ENCODE results near the gene REN. TPM values are rescaled to one million over a fixed set of nuclear protein-coding genes. Genes with fewer than 3 reads are reported as not detected.

REN gene
- total RNA-seq, 2 experiments from 2014 or later: not detected

- Mint-ChIP-seq H3K36me3 (ENCODE audit: low read depth) (no peaks in the 10 kb centered on the region), H3K4me1 (no peaks in the 10 kb centered on the region), H3K27ac (no peak overlapping the region)
Observed at GRCh38 chr1:204181116-204181515, 15.0 kb upstream of the REN start.

GRCh38 chr1:204180133-204180532, 14.0 kb upstream of the REN start:
- no peak overlapping the region for H3K4me3 Mint-ChIP-seq
- ChIA-PET CTCF (no interaction called here), POLR2A (interaction anchor here (0.6 kb wide), 1 partner anchor 408 kb away, joined by 3 read pairs; no protein-coding TSS in a partner anchor)
- H3K27me3 Mint-ChIP-seq: peaks cover 3% of the 10 kb centered on the region
- no peaks in the 10 kb centered on the region for H3K36me3 Mint-ChIP-seq (ENCODE audit: low read depth)
- H3K9me3 Mint-ChIP-seq: no peaks in the 10 kb centered on the region
- H3K27ac Mint-ChIP-seq: no peak overlapping the region
- no peak for DNase-seq
- no peaks in the 10 kb centered on the region for H3K4me1 Mint-ChIP-seq

More at GRCh38 chr1:204181116-204181515, 15.0 kb upstream of the REN start:
- no peak for DNase-seq
- ChIA-PET CTCF (no interaction called here), POLR2A (no interaction called here)
- H3K9me3 Mint-ChIP-seq: no peaks in the 10 kb centered on the region
- H3K4me3 Mint-ChIP-seq: no peak overlapping the region
- peaks cover 3% of the 10 kb centered on the region for H3K27me3 Mint-ChIP-seq

GRCh38 chr1:204178487-204179281, 12.5 kb upstream of the REN start:
- H3K36me3 Mint-ChIP-seq (ENCODE audit: low read depth): no peaks in the 10 kb centered on the region
- no peak for DNase-seq
- H3K4me3 Mint-ChIP-seq: no peak overlapping the region
- CTCF ChIA-PET: no interaction called here
- H3K27me3 Mint-ChIP-seq: peaks cover 3% of the 10 kb centered on the region
- no peaks in the 10 kb centered on the region for H3K4me1 Mint-ChIP-seq
- POLR2A ChIA-PET: no interaction called here
- H3K27ac Mint-ChIP-seq: no peak overlapping the region
- H3K9me3 Mint-ChIP-seq: peaks cover 2% of the 10 kb centered on the region

GRCh38 chr1:204177133-204177532, 11.0 kb upstream of the REN start:
- DNase-seq: no peak
- POLR2A ChIA-PET: no interaction called here
- H3K36me3 Mint-ChIP-seq (ENCODE audit: low read depth): no peaks in the 10 kb centered on the region
- H3K27ac Mint-ChIP-seq: no peak overlapping the region
- peaks cover 3% of the 10 kb centered on the region for H3K27me3 Mint-ChIP-seq
- H3K4me3 Mint-ChIP-seq: no peak overlapping the region
- no peaks in the 10 kb centered on the region for H3K4me1 Mint-ChIP-seq
- peaks cover 5% of the 10 kb centered on the region for H3K9me3 Mint-ChIP-seq
- CTCF ChIA-PET: no interaction called here

GRCh38 chr1:204176049-204176448, 9.9 kb upstream of the REN start:
- no peaks in the 10 kb centered on the region for H3K36me3 Mint-ChIP-seq (ENCODE audit: low read depth)
- H3K27ac Mint-ChIP-seq: no peak overlapping the region
- ChIA-PET POLR2A (interaction anchor here (0.7 kb wide), 1 partner anchor 61 kb away, joined by 3 read pairs; no protein-coding TSS in a partner anchor), CTCF (no interaction called here)
- H3K9me3 Mint-ChIP-seq: peaks cover 12% of the 10 kb centered on the region
- no peak overlapping the region for H3K4me3 Mint-ChIP-seq
- H3K27me3 Mint-ChIP-seq: peaks cover 4% of the 10 kb centered on the region
- no peaks in the 10 kb centered on the region for H3K4me1 Mint-ChIP-seq
- no peak for DNase-seq

GRCh38 chr1:204174958-204175357, 8.8 kb upstream of the REN start:
- Mint-ChIP-seq H3K27ac (no peak overlapping the region), H3K9me3 (peaks cover 22% of the 10 kb centered on the region), H3K4me1 (no peaks in the 10 kb centered on the region), H3K27me3 (peaks cover 3% of the 10 kb centered on the region), H3K4me3 (no peak overlapping the region), H3K36me3 (ENCODE audit: low read depth) (no peaks in the 10 kb centered on the region)
- no peak for DNase-seq
- ChIA-PET CTCF (interaction anchor here (1.0 kb wide), 1 partner anchor 32 kb away, joined by 3 read pairs; no protein-coding TSS in a partner anchor), POLR2A (no interaction called here)

- Mint-ChIP-seq H3K36me3 (ENCODE audit: low read depth) (no peaks in the 10 kb centered on the region), H3K9me3 (peaks cover 36% of the 10 kb centered on the region), H3K27ac (no peak overlapping the region), H3K4me1 (no peaks in the 10 kb centered on the region), H3K27me3 (peaks cover 1% of the 10 kb centered on the region), H3K4me3 (no peak overlapping the region)
- ChIA-PET POLR2A (no interaction called here), CTCF (no interaction called here)
- DNase-seq: no peak
Observed at GRCh38 chr1:204172404-204173029, 6.4 kb upstream of the REN start.

- ChIA-PET CTCF (interaction anchor here (0.6 kb wide), 1 partner anchor 9 kb away, joined by 3 read pairs; no protein-coding TSS in a partner anchor), POLR2A (no interaction called here)
- peaks cover 1% of the 10 kb centered on the region for H3K27me3 Mint-ChIP-seq
- no peaks in the 10 kb centered on the region for H3K4me1 Mint-ChIP-seq
- peaks cover 38% of the 10 kb centered on the region for H3K9me3 Mint-ChIP-seq
- DNase-seq: no peak
- H3K4me3 Mint-ChIP-seq: no peak overlapping the region
- H3K27ac Mint-ChIP-seq: no peak overlapping the region
- no peaks in the 10 kb centered on the region for H3K36me3 Mint-ChIP-seq (ENCODE audit: low read depth)
Observed at GRCh38 chr1:204171751-204172178, 5.6 kb upstream of the REN start.

GRCh38 chr1:204170494-204171155, 4.5 kb upstream of the REN start:
- H3K4me1 Mint-ChIP-seq: no peaks in the 10 kb centered on the region
- POLR2A ChIA-PET: no interaction called here
- CTCF ChIA-PET: no interaction called here
- H3K27me3 Mint-ChIP-seq: peaks cover 1% of the 10 kb centered on the region
- peaks cover 38% of the 10 kb centered on the region for H3K9me3 Mint-ChIP-seq
- H3K4me3 Mint-ChIP-seq: no peak overlapping the region
- H3K36me3 Mint-ChIP-seq (ENCODE audit: low read depth): no peaks in the 10 kb centered on the region
- H3K27ac Mint-ChIP-seq: no peak overlapping the region
- no peak for DNase-seq

- no peaks in the 10 kb centered on the region for H3K4me1 Mint-ChIP-seq
- no peak for DNase-seq
- H3K27ac Mint-ChIP-seq: no peak overlapping the region
- H3K36me3 Mint-ChIP-seq (ENCODE audit: low read depth): no peaks in the 10 kb centered on the region
- H3K27me3 Mint-ChIP-seq: peaks cover 1% of the 10 kb centered on the region
- H3K4me3 Mint-ChIP-seq: no peak overlapping the region
- ChIA-PET POLR2A (no interaction called here), CTCF (no interaction called here)
- H3K9me3 Mint-ChIP-seq: peaks cover 38% of the 10 kb centered on the region
Observed at GRCh38 chr1:204169858-204170257, 3.7 kb upstream of the REN start.

GRCh38 chr1:204167730-204168129, 1.6 kb upstream of the REN start:
- DNase-seq: no peak
- Mint-ChIP-seq H3K9me3 (peaks cover 35% of the 10 kb centered on the region), H3K27ac (no peak overlapping the region), H3K36me3 (ENCODE audit: low read depth) (no peaks in the 10 kb centered on the region), H3K4me1 (no peaks in the 10 kb centered on the region), H3K4me3 (no peak overlapping the region), H3K27me3 (peaks cover 1% of the 10 kb centered on the region)
- ChIA-PET CTCF (interaction anchor here (0.7 to 1.6 kb wide), 2 partner anchors 39 to 326 kb away, joined by 4 read pairs; no protein-coding TSS in a partner anchor), POLR2A (no interaction called here)

GRCh38 chr1:204162494-204163074, 3.6 kb downstream of the REN start:
- peaks cover 3% of the 10 kb centered on the region for H3K9me3 Mint-ChIP-seq
- no peaks in the 10 kb centered on the region for H3K4me1 Mint-ChIP-seq
- no peak overlapping the region for H3K27ac Mint-ChIP-seq
- ChIA-PET CTCF (interaction anchor here (0.6 to 4.3 kb wide), 15 partner anchors 8 to 946 kb away, joined by 3 to 40 read pairs (median 4); partner anchors contain the start of gene PLEKHA6), POLR2A (no interaction called here)
- peak; percentile 79 for DNase-seq
- H3K27me3 Mint-ChIP-seq: peaks cover 2% of the 10 kb centered on the region
- H3K36me3 Mint-ChIP-seq (ENCODE audit: low read depth): no peaks in the 10 kb centered on the region
- H3K4me3 Mint-ChIP-seq: no peak overlapping the region
